ENCODE data around the gene STYK1. TPM values are rescaled to one million over a fixed set of nuclear protein-coding genes. Genes with fewer than 3 reads are reported as not detected.
A peak's percentile ranks its signal among the peaks of the same experiment; 100 is the strongest.
"Not testable (repeated sequence)": the region's sequence is repeated elsewhere in the genome, so short reads cannot be mapped to it uniquely, and the experiment has no call there.

Gene STYK1
- total RNA-seq, 1 donor from 2014 or later: 0.68 TPM

DNA sequence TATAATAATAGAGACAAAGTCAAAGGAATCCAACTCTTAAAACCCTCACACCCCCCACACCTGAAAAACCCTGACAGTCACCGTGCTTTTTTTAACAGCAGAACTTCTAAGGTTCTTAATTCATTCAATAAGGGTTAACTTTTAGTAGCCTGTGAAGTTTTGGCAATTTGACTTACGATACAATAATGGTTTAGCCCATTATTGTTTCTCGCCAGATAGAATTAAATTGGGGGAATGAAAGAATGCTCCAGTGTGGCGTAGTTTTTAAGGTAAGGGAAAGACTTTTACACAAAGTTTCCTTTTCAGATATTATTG lies 59.8 kb downstream of the STYK1 start:
- peak overlapping the region; percentile 100 for H3K4me3 Mint-ChIP-seq
- DNase-seq (ENCODE audit: extremely low spot score, unreplicated experiment): no peak
- H3K27ac Mint-ChIP-seq: peak overlapping the region; percentile 100
- no peaks in the 10 kb centered on the region for H3K9me3 Mint-ChIP-seq
- H3K27me3 Mint-ChIP-seq: peaks cover 8% of the 10 kb centered on the region
- peaks cover 8% of the 10 kb centered on the region for H3K4me1 Mint-ChIP-seq (ENCODE audit: unreplicated experiment)
- peaks cover 20% of the 10 kb centered on the region for H3K36me3 Mint-ChIP-seq
- TF ChIP-seq, protein P1, sequence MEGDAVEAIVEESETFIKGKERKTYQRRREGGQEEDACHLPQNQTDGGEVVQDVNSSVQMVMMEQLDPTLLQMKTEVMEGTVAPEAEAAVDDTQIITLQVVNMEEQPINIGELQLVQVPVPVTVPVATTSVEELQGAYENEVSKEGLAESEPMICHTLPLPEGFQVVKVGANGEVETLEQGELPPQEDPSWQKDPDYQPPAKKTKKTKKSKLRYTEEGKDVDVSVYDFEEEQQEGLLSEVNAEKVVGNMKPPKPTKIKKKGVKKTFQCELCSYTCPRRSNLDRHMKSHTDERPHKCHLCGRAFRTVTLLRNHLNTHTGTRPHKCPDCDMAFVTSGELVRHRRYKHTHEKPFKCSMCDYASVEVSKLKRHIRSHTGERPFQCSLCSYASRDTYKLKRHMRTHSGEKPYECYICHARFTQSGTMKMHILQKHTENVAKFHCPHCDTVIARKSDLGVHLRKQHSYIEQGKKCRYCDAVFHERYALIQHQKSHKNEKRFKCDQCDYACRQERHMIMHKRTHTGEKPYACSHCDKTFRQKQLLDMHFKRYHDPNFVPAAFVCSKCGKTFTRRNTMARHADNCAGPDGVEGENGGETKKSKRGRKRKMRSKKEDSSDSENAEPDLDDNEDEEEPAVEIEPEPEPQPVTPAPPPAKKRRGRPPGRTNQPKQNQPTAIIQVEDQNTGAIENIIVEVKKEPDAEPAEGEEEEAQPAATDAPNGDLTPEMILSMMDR (conservative IDR thresholded peaks at IDR 0.05): no peak

DNA sequence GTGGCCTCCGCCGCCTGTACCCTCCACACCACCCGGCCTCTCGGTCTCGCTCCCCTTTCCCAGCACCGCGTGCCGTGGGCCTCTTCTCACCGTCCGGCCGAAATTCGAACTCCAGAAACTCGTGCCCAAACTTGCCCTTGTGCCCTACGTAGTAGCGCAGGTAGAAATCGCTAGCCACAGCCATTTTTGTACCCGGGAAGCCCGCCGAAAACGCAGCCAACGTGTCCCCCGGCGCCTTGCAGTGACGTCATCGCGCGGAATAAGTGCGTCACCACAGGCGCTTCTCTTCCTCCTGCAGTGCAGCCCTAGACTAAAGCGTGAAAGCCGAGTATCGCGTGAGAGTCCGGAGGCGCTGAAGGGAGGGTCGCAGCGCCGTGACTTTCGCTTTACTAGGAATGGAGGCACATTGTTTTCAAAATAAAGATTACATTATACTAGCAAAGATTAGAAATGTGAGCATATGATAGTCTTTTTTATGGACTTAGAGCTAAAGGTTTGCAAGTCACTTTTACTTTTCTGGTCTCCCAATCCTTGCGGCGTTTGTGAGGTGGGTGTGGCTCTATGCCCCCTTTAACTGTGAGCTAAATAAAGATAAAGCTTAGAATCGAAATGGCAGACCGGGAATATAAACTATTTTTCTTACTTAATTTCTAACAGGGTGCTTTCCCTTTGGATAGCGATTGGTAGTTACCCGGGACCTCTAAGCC lies 60.4 kb downstream of the STYK1 start, which contains the start of gene MAGOHB:
Gene MAGOHB, minus strand, starts transcription at position 261 of the 707 bp plus-strand sequence. Its CDS starts 77 bp downstream, at position 184.
- H3K4me1 Mint-ChIP-seq (ENCODE audit: unreplicated experiment): peaks cover 8% of the 10 kb centered on the region
- H3K9me3 Mint-ChIP-seq: no peaks in the 10 kb centered on the region
- H3K27me3 Mint-ChIP-seq: peaks cover 8% of the 10 kb centered on the region
- H3K36me3 Mint-ChIP-seq: peaks cover 25% of the 10 kb centered on the region
- peak within 1 kb of the TSS; percentile 100 for H3K4me3 Mint-ChIP-seq
- TF ChIP-seq, protein P1 (conservative IDR thresholded peaks at IDR 0.05): no peak
- peak; percentile 98 for DNase-seq (ENCODE audit: extremely low spot score, unreplicated experiment)
- H3K27ac Mint-ChIP-seq: peak within 1 kb of the TSS; percentile 100

DNA sequence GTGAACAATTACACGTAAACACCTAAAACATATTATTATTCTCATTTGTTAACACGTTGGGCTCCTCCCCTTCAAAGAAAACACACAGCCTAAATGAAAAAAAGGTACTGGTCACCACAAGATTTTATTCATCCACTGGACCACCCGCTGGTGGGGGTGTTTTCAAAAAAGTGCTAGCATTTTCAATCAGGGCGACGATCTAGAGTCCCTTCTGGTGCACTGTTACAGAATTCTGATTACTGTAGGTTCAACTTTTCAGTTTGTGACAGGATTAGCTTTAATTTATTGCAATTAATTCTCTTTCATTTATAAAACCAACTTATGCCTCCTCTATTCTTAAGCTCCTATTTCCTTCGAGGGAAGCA lies 60.9 kb downstream of the STYK1 start:
- no peak for DNase-seq (ENCODE audit: extremely low spot score, unreplicated experiment)

DNA sequence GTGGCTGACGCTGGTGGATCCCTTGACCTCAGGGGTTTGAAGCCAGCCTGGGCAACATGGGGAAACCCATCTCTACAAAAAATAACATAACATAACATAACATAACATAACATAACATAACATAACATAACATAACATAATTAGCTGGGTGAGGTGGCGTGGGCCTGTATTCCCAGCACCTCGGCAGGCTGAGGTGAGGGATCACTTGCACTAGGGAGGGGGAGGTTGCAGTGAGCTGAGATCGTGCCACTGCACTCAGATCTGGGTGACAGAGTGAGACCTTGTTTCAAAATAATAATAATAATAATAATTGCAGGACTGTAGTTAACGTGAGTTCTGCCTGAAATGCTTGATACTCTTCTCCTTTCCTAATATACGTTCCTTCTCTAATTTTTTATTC lies 61.7 kb downstream of the STYK1 start:
- Mint-ChIP-seq H3K27me3 (peaks cover 5% of the 10 kb centered on the region), H3K36me3 (peaks cover 38% of the 10 kb centered on the region)

More for the DNA sequence above, 60.9 kb downstream of the STYK1 start:
- Mint-ChIP-seq H3K9me3 (no peaks in the 10 kb centered on the region), H3K4me1 (ENCODE audit: unreplicated experiment) (peaks cover 8% of the 10 kb centered on the region), H3K27me3 (peaks cover 8% of the 10 kb centered on the region), H3K36me3 (peaks cover 31% of the 10 kb centered on the region), H3K4me3 (peak overlapping the region; percentile 100), H3K27ac (peak overlapping the region; percentile 100)
- TF ChIP-seq, protein P1 (conservative IDR thresholded peaks at IDR 0.05): no peak

DNA sequence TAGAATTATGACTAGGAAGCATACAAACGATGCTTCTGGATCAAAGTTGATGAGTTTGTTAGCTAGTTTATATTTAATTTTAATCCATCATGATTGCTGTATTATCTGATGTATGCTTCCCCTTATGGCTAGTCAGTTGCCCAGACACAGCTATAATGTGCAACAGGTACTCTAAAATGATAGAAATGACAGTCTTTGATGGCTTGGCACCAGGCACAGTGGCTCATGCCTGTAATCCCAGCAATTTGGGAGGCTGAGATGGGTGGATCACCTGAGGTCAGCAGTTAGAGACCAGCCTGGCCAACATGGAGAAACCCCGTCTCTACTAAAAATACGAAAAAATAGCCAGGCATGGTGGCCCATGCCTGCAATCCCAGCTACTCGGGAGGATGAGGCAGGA lies 62.6 kb downstream of the STYK1 start:
- peaks cover 41% of the 10 kb centered on the region for H3K36me3 Mint-ChIP-seq
- H3K4me1 Mint-ChIP-seq (ENCODE audit: unreplicated experiment); H3K4me3 Mint-ChIP-seq; H3K27ac Mint-ChIP-seq; DNase-seq (ENCODE audit: extremely low spot score, unreplicated experiment); H3K9me3 Mint-ChIP-seq; H3K27me3 Mint-ChIP-seq: not testable (repeated sequence)

More for the DNA sequence above, 61.7 kb downstream of the STYK1 start:
- DNase-seq (ENCODE audit: extremely low spot score, unreplicated experiment): no peak
- Mint-ChIP-seq H3K27ac (peak overlapping the region; percentile 100), H3K9me3 (no peaks in the 10 kb centered on the region), H3K4me3 (peak overlapping the region; percentile 100), H3K4me1 (ENCODE audit: unreplicated experiment) (peaks cover 8% of the 10 kb centered on the region)
- TF ChIP-seq, protein P1 (conservative IDR thresholded peaks at IDR 0.05): no peak

DNA sequence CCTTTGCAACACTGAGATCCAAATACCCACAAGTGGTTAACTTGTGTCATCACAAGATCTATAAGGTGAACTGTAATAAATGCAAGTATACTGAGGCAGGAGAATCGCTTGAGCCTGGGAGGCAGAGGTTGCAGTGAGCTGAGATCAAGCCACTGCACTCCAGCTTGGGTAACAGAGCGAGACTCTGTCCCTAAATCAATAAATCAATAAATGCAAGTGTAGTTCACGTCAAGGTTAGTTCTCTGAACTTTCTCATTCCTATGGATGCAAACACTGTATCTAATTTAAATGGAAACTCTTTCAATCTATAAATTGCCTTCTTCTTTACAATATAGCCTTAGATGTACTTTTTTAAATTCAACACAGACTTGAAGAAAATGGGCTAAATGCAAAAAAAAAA lies 63.7 kb downstream of the STYK1 start:
- no peak for DNase-seq (ENCODE audit: extremely low spot score, unreplicated experiment)
- TF ChIP-seq, protein P1 (conservative IDR thresholded peaks at IDR 0.05): no peak
- H3K4me3 Mint-ChIP-seq: no peak overlapping the region
- peaks cover 8% of the 10 kb centered on the region for H3K4me1 Mint-ChIP-seq (ENCODE audit: unreplicated experiment)
- H3K27me3 Mint-ChIP-seq: peaks cover 5% of the 10 kb centered on the region
- peaks cover 47% of the 10 kb centered on the region for H3K36me3 Mint-ChIP-seq
- H3K9me3 Mint-ChIP-seq: no peaks in the 10 kb centered on the region
- H3K27ac Mint-ChIP-seq: no peak overlapping the region
